HepG2 (cell line): ENCODE measurements around the gene CD40. TPM values are rescaled to one million over a fixed set of nuclear protein-coding genes. Genes with fewer than 3 reads are reported as not detected.

ENCODE experiments used
- ATAC-seq: fragments of 200-7000 bp; cut with Tn5 transposase; 3 replicates; pipeline ENCODE4 v1.9.1; 2020; ENCODE audit warnings: mild to moderate bottlenecking, moderate library complexity
- BruUV-seq: library from RNA; stranded (reverse); fragments of 400-500 nt; replicated peaks from 2 replicates; lab custom pipeline; 2021; lab: Mats Ljungman, UMichigan
- CTCF ChIA-PET: fragments of 300-600 bp; formaldehyde crosslinking; extraction: SDS; loops from one replicate; lab custom pipeline; 2021; ENCODE audit warnings: low total read pairs, inconsistent platforms, low intra/inter-chr PET ratio; lab: Yijun Ruan, JAX
- POLR2A ChIA-PET: fragments of 350-600 bp; sonication (Branson Sonifier 250); formaldehyde crosslinking; loops from one replicate; lab custom pipeline; 2020; ENCODE audit warnings: antibody characterized with exemption, inconsistent platforms; lab: Yijun Ruan, JAX
- DNase-seq: peaks from one replicate; pipeline ENCODE4 v3.0.0-alpha.2; 2015; ENCODE audit warnings: low spot score
- FAIRE-seq: peaks from 3 replicates; lab custom pipeline; 2011; peaks lifted over from hg19 to GRCh38; lab: Jason Lieb, UNC
- H2AFZ ChIP-seq: one replicate; pipeline ENCODE4 v1.6.1; 2011; ENCODE audit warnings: low read length, inconsistent platforms
- H3K27ac ChIP-seq: fragments of 300-600 bp; 3 replicates; pipeline ENCODE4 v1.8.0; 2011; ENCODE audit warnings: mixed run types, mild to moderate bottlenecking, mixed read lengths, low read length, inconsistent platforms; ENCODE audit not compliant: insufficient read depth; ENCODE audit errors: extremely low read length
- H3K27me3 ChIP-seq, 2 experiments: fragments of 200-600 bp in 1 of 2; 2 replicates in 1 of 2; 3 replicates in 1 of 2; pipeline versions ENCODE4 v1.6.0 to v1.8.0; 2011; ENCODE audit warnings: low read length in 2 of 2, mild to moderate bottlenecking in 2 of 2, moderate library complexity in 2 of 2, inconsistent platforms in 1 of 2; ENCODE audit not compliant: insufficient read depth in 2 of 2, control insufficient read depth in 1 of 2
- H3K36me3 ChIP-seq, 2 experiments: fragments of 200-600 bp in 1 of 2; replicated peaks in 1 of 2; 2 replicates in 1 of 2; 3 replicates in 1 of 2; pipeline versions ENCODE4 v1.5.1 to v1.8.0; 2011; ENCODE audit warnings: low read length in 2 of 2, inconsistent platforms in 1 of 2; ENCODE audit not compliant: insufficient read depth in 2 of 2, control insufficient read depth in 1 of 2
- H3K4me1 ChIP-seq: 2 replicates; pipeline ENCODE4 v1.5.1; 2012; ENCODE audit warnings: low read length, inconsistent platforms; ENCODE audit not compliant: insufficient read depth
- H3K4me2 ChIP-seq: 2 replicates; pipeline ENCODE4 v1.6.0; 2011; ENCODE audit warnings: low read depth, low read length, inconsistent platforms
- H3K4me3 ChIP-seq, 3 experiments: fragments of 200-600 bp in 1 of 3; sonication (generic), shearing (Covaris generic) in 1 of 3; replicated peaks in 1 of 3; 2 replicates each; pipeline ENCODE4 v1.5.1; 2011 to 2016; ENCODE audit warnings: low read length in 3 of 3, inconsistent platforms in 2 of 3, low read depth in 2 of 3, mild to moderate bottlenecking in 2 of 3, control low read depth in 1 of 3, mixed read lengths in 1 of 3; ENCODE audit not compliant: insufficient read depth in 1 of 3
- H3K79me2 ChIP-seq: one replicate; pipeline ENCODE4 v1.6.1; 2011; ENCODE audit warnings: low read length, inconsistent platforms; ENCODE audit not compliant: insufficient read depth
- H3K9ac ChIP-seq: 2 replicates; pipeline ENCODE4 v1.6.0; 2011; ENCODE audit warnings: mild to moderate bottlenecking, low read depth, low read length, inconsistent platforms; ENCODE audit not compliant: insufficient read depth
- H3K9me3 ChIP-seq: 2 replicates; pipeline ENCODE4 v1.5.1; 2012; ENCODE audit warnings: mild to moderate bottlenecking, low read length
- H4K20me1 ChIP-seq: 2 replicates; pipeline ENCODE4 v1.6.0; 2011; ENCODE audit warnings: inconsistent platforms, mild to moderate bottlenecking, low read length, moderate library complexity; ENCODE audit not compliant: insufficient read depth
- KDM4B ChIP-seq: sonication (generic); formaldehyde crosslinking; IDR thresholded peaks from 2 replicates; pipeline ENCODE4 v1.4.0; 2020; ENCODE audit warnings: missing genetic modification reagents
- ZNF615 ChIP-seq: sonication (generic); formaldehyde crosslinking; IDR thresholded peaks from 2 replicates; pipeline ENCODE4 v1.5.0; 2020; ENCODE audit warnings: mild to moderate bottlenecking, missing genetic modification reagents, borderline replicate concordance
- WGBS: methylation state at CpG from one replicate; pipeline ENCODE4 v1.1.6; 2017; ENCODE audit warnings: low lambda C conversion rate; 5-methylcytosine and 5-hydroxymethylcytosine counted together
- in situ Hi-C: cut with HindIII; loops from 2 replicates; pipeline ENCODE4 v1.10.0; 2017; ENCODE audit warnings: low pct_unique_long_range_greater_than_20kb; ENCODE audit not compliant: extremely low pct_ligation_motif_present
- intact Hi-C: fragments of 100-400 bp; cut with micrococcal nuclease; formaldehyde crosslinking; loops from one replicate; pipeline ENCODE4 v1.10.0; 2022; ENCODE audit not compliant: unreplicated experiment
- polyA plus RNA-seq, 8 experiments: library from polyadenylated mRNA; depleted of rRNA in 3 of 8; stranded (reverse) in 7 of 8; unstranded in 1 of 8; fragments of >200 nt; fragmentation: Illumina TruSeq in 4 of 8; extraction: Trizol in 4 of 8; gene quantifications; 2 replicates each; pipeline versions ENCODE4 v1.2.1 to v1.2.3, GENCODE V29; 2011 to 2016; ENCODE audit warnings: low read depth in 4 of 8, missing spikeins in 1 of 8, mixed read lengths in 1 of 8; ENCODE audit not compliant: insufficient read depth in 1 of 8
- total RNA-seq, 5 experiments: library from RNA; depleted of rRNA; stranded (reverse); fragments of >200 nt; fragmentation: Illumina TruSeq; extraction: Trizol; gene quantifications; 2 replicates each; pipeline ENCODE4 v1.2.3, GENCODE V29; 2016; ENCODE audit warnings: low read depth in 1 of 5

Gene CD40
- total and polyA plus RNA-seq, 2 of the 13 experiments (the other 11 are each of a cell fraction or from before 2014, with no cell fraction given): 4.6 to 13.4 TPM

GRCh38 chr20:46178891-46179290 is 60.8 kb downstream of the CD40 start:
- TF ChIP-seq KDM4B (CRISPR knock-in tag) (no peak), ZNF615 (CRISPR knock-in tag) (no peak)
- no peak overlapping the region for H3K4me2 ChIP-seq
- ChIA-PET CTCF (no interaction called here), POLR2A (no interaction called here)
- H3K36me3 ChIP-seq: no peaks in the 10 kb centered on the region
- H3K4me1 ChIP-seq: no peaks in the 10 kb centered on the region
- WGBS: 3% methylated on average over 7 of the region's 8 CpGs
- no peaks in the 10 kb centered on the region; the same call in 1 of the 2 replicates for H4K20me1 ChIP-seq
- no peak overlapping the region for H3K27ac ChIP-seq
- no peaks in the 10 kb centered on the region for H3K79me2 ChIP-seq
- no peaks in the 10 kb centered on the region for H3K9me3 ChIP-seq
- H3K9ac ChIP-seq: no peak overlapping the region
- no peak overlapping the region for H3K4me3 ChIP-seq
- no TSS peak for BruUV-seq
- in situ Hi-C loops: loop anchor here (10.0 kb wide), 1 partner anchor 154 kb away; the partner anchor contains the start of gene SLC12A5
- intact Hi-C loops: no loop called here
- DNase-seq (no peak), FAIRE-seq (no peak), ATAC-seq (no peak)
- no peak overlapping the region for H2AFZ ChIP-seq
- H3K27me3 ChIP-seq: peaks cover 16 to 67% of the 10 kb centered on the region in 2 experiments

Other genes starting within 250 kb of the CD40 start
- gene ZSWIM1, start 237.1 kb upstream of the CD40 start, total RNA-seq (2016; rRNA removed; fragmentation: Illumina TruSeq; extraction: Trizol): 11.7 and 16.5 TPM in 2 replicates
- gene ZSWIM1, start 237.1 kb upstream of the CD40 start, polyA plus RNA-seq (2011; rRNA removed): 9.0 and 9.5 TPM in 2 replicates
- 3.3 and 7.6 TPM in 2 replicates for gene SPATA25, start 230.7 kb upstream of the CD40 start, total RNA-seq (2016; rRNA removed; fragmentation: Illumina TruSeq; extraction: Trizol)
- 4.8 and 8.9 TPM in 2 replicates for gene SPATA25, start 230.7 kb upstream of the CD40 start, polyA plus RNA-seq (2011; rRNA removed)
- gene NEURL2, start 227.1 kb upstream of the CD40 start, total RNA-seq (2016; rRNA removed; fragmentation: Illumina TruSeq; extraction: Trizol): 4.1 and 9.7 TPM in 2 replicates
- 7.2 and 12.2 TPM in 2 replicates for gene NEURL2, start 227.1 kb upstream of the CD40 start, polyA plus RNA-seq (2011; rRNA removed)
- 63.8 and 202 TPM in 2 replicates for gene CTSA, start 227.0 kb upstream of the CD40 start, total RNA-seq (2016; rRNA removed; fragmentation: Illumina TruSeq; extraction: Trizol)
- 222 and 231 TPM in 2 replicates for gene CTSA, start 227.0 kb upstream of the CD40 start, polyA plus RNA-seq (2011; rRNA removed)
- 7.0 and 16.9 TPM in 2 replicates for gene PLTP, start 206.2 kb upstream of the CD40 start, total RNA-seq (2016; rRNA removed; fragmentation: Illumina TruSeq; extraction: Trizol)
- 28.6 and 30.7 TPM in 2 replicates for gene PLTP, start 206.2 kb upstream of the CD40 start, polyA plus RNA-seq (2011; rRNA removed)
- 18.5 and 20.9 TPM in 2 replicates for gene PCIF1, start 183.6 kb upstream of the CD40 start, total RNA-seq (2016; rRNA removed; fragmentation: Illumina TruSeq; extraction: Trizol)
- gene PCIF1, start 183.6 kb upstream of the CD40 start, polyA plus RNA-seq (2011; rRNA removed): 21.6 and 24.4 TPM in 2 replicates
- gene ZNF335, start 146.1 kb upstream of the CD40 start, total RNA-seq (2016; rRNA removed; fragmentation: Illumina TruSeq; extraction: Trizol): 6.0 and 13.7 TPM in 2 replicates
- gene ZNF335, start 146.1 kb upstream of the CD40 start, polyA plus RNA-seq (2011; rRNA removed): 9.7 and 12.3 TPM in 2 replicates
- not detected in 2 replicates for gene MMP9, start 109.4 kb upstream of the CD40 start, total RNA-seq (2016; rRNA removed; fragmentation: Illumina TruSeq; extraction: Trizol)
- gene MMP9, start 109.4 kb upstream of the CD40 start, polyA plus RNA-seq (2011; rRNA removed): 0.03 TPM in 1 of 2 replicates, not detected in the other
- 5.3 and 5.4 TPM in 2 replicates for gene SLC12A5, start 89.1 kb upstream of the CD40 start, total RNA-seq (2016; rRNA removed; fragmentation: Illumina TruSeq; extraction: Trizol)
- 4.3 and 5.6 TPM in 2 replicates for gene SLC12A5, start 89.1 kb upstream of the CD40 start, polyA plus RNA-seq (2011; rRNA removed)
- 28.4 and 37.7 TPM in 2 replicates for gene NCOA5, start 28.4 kb upstream of the CD40 start, total RNA-seq (2016; rRNA removed; fragmentation: Illumina TruSeq; extraction: Trizol)
- 16.5 and 17.5 TPM in 2 replicates for gene NCOA5, start 28.4 kb upstream of the CD40 start, polyA plus RNA-seq (2011; rRNA removed)
- not detected in 2 replicates for gene CDH22, start 190.2 kb downstream of the CD40 start, total RNA-seq (2016; rRNA removed; fragmentation: Illumina TruSeq; extraction: Trizol)
- gene CDH22, start 190.2 kb downstream of the CD40 start, polyA plus RNA-seq (2011; rRNA removed): not detected in 2 replicates